ENCODE measurements around the gene PCSK1N. TPM values are rescaled to one million over a fixed set of nuclear protein-coding genes. Genes with fewer than 3 reads are reported as not detected.

The PCSK1N gene
- total and polyA plus RNA-seq, 9 of the 15 experiments (the other 6 are each of a cell fraction or from before 2014, with no cell fraction given): 0.07 to 0.55 (median 0.54) TPM; not detected in 6

DNA sequence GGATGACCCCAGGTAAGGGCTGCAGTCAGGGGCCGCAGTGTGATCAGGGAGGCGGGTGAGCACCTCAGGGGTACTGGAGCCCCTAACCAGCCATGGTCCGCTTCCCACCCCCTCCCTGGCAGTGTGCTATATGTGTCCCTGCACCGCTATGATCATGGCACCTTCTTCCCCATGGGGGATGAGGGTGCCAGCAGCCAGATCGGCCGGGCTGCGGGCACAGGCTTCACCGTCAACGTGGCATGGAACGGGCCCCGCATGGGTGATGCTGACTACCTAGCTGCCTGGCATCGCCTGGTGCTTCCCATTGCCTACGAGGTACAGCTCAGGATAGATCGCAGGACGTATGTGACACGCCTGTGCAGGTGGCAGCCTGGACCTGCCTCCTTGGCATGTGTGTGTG is 17.3 kb downstream of the PCSK1N start:
- Histone ChIP-seq H3K79me2 (ENCODE audit: control insufficient read depth, insufficient read depth, low read length) (no peaks in the 10 kb centered on the region), H3K4me3 (no peak overlapping the region), H4K20me1 (replicated peaks; ENCODE audit: control insufficient read depth, insufficient read depth, low read length) (no peaks in the 10 kb centered on the region), H3K9ac (ENCODE audit: insufficient read depth in 1 of 2, low read depth in 2 of 2, low read length in 2 of 2) (no peak overlapping the region; a peak in 1 of 4 replicates), H3K4me1 (replicated peaks in 1 of 2; ENCODE audit: control insufficient read depth in 2 of 2, insufficient read depth in 2 of 2, low read length in 2 of 2) (peaks cover 0 to 12% of the 10 kb centered on the region in 2 experiments; a peak in 3 of 5 replicates), H3K27ac (ENCODE audit: extremely low read depth, low read depth, low read length) (no peak overlapping the region), H3K9me3 (replicated peaks; ENCODE audit: control insufficient read depth, insufficient read depth, low read depth, low read length) (no peaks in the 10 kb centered on the region), H2AFZ (ENCODE audit: low read depth, low read length) (no peak overlapping the region), H3K9me1 (ENCODE audit: control insufficient read depth, insufficient read depth, low read length) (no peaks in the 10 kb centered on the region), H3K36me3 (ENCODE audit: control insufficient read depth, insufficient read depth, low read length) (peaks cover 44% of the 10 kb centered on the region; the same call in 2 of the 3 replicates), H3K4me2 (ENCODE audit: insufficient read depth, low read length) (no peak overlapping the region), H3K27me3 (ENCODE audit: control insufficient read depth in 2 of 2, insufficient read depth in 2 of 2, low read length in 2 of 2) (no peaks in the 10 kb centered on the region)
- no TSS peak for BruUV-seq (replicated peaks)
- POLR2A ChIA-PET: no interaction called here
- FAIRE-seq (no peak), DNase-seq (ENCODE audit: extremely low read depth in 1 of 4, low spot score in 3 of 4) (no peak), ATAC-seq (no peak)
- in situ Hi-C loops (cut with MboI) (no loop called here), intact Hi-C loops (cut with micrococcal nuclease) (no loop called here)
- CTCF ChIA-PET (ENCODE audit: low intra/inter-chr PET ratio): no interaction called here
- WGBS (ENCODE audit: insufficient coverage, low coverage, missing lambda C conversion rate): 79% methylated on average over 12 of the region's 16 CpGs
- TF ChIP-seq SMARCA5 (IDR thresholded peaks at IDR 0.05) (no peak), POLR2G (IDR thresholded peaks at IDR 0.05; ENCODE audit: low read depth, low read length) (0 out of 2 replicates have a peak, but pooled peaks have one; percentile 17), RBFOX2 (IDR thresholded peaks at IDR 0.05; ENCODE audit: low read depth, low read length) (0 out of 2 replicates have a peak, but pooled peaks have one; percentile 29), HINFP (tag; conservative IDR thresholded peaks at IDR 0.05; ENCODE audit: low read depth) (no peak)

Measured in K562 (cell line).